Effector memory CD8-positive, alpha-beta T cell (primary cell): Measurements from ENCODE around the gene SASH1.
"Not testable (repeated sequence)": the region's sequence is repeated elsewhere in the genome, so short reads cannot be mapped to it uniquely, and the experiment has no call there.

ENCODE experiments used
- ATAC-seq: fragments of 150-1000 bp; cut with Tn5 transposase; replicated peaks from 2 replicates; pipeline ENCODE4 v1.10.0; 2021; ENCODE audit warnings: mild to moderate bottlenecking, moderate library complexity
- DNase-seq, 3 experiments: peaks; one replicate each; pipeline ENCODE4 v3.0.0; 2021
- H3K27ac Mint-ChIP-seq, 2 donors: one replicate each; pipeline ENCODE4 v1.8.0; 2022; ENCODE audit warnings: mild to moderate bottlenecking in 2 of 2, mixed read lengths in 2 of 2, moderate library complexity in 2 of 2
- H3K27me3 Mint-ChIP-seq, 2 donors: one replicate each; pipeline ENCODE4 v1.8.0; 2022; ENCODE audit warnings: mixed read lengths in 2 of 2
- H3K36me3 Mint-ChIP-seq: one replicate; pipeline ENCODE4 v1.8.0; 2022; ENCODE audit warnings: mild to moderate bottlenecking, moderate library complexity, mixed read lengths; ENCODE audit not compliant: insufficient read depth
- H3K4me1 Mint-ChIP-seq, 2 donors: one replicate each; pipeline ENCODE4 v1.8.0; 2022; ENCODE audit warnings: low read depth in 2 of 2, mixed read lengths in 2 of 2
- H3K4me3 Mint-ChIP-seq, 2 donors: one replicate each; pipeline ENCODE4 v1.8.0; 2022; ENCODE audit warnings: mild to moderate bottlenecking in 2 of 2, mixed read lengths in 2 of 2, moderate library complexity in 2 of 2
- H3K9me3 Mint-ChIP-seq, 2 donors: one replicate each; pipeline ENCODE4 v1.8.0; 2022; ENCODE audit warnings: mixed read lengths in 2 of 2

Gene SASH1

DNA sequence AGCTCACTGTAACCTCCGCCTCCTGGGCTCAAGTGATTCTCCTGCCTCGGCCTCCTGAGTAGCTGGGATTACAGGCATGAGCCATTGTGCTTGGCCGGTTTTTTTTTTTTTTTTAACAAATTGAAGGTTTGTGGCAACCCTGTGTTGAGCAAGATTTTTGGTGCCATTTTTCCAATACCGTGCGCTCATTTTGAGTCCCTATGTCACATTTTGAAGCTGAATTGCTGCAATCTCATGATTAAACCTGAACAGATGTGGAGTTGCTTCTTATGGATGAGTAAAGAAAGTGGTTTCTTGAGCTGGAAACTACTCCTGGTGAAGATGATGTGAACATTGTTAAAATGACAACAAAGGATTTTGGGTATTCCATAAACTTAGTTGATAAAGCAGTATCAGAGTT is 16.6 kb downstream of the SASH1 start:
- H3K9me3 Mint-ChIP-seq: peaks cover 0 to 1% of the 10 kb centered on the region in 2 donors

GRCh38 chr6:148364056-148364824 is 21.6 kb downstream of the SASH1 start:
- Mint-ChIP-seq H3K4me3 (no peak overlapping the region), H3K4me1 (peaks cover 0 to 2% of the 10 kb centered on the region in 2 donors), H3K27me3 (peaks cover 34 to 74% of the 10 kb centered on the region in 2 donors), H3K36me3 (peaks cover 2% of the 10 kb centered on the region), H3K9me3 (peaks cover 0 to 1% of the 10 kb centered on the region in 2 donors), H3K27ac (no peak overlapping the region)
- DNase-seq (no peak), ATAC-seq (no peak)

More for the DNA sequence above, 16.6 kb downstream of the SASH1 start:
- H3K27me3 Mint-ChIP-seq: peaks cover 20 to 35% of the 10 kb centered on the region in 2 donors
- no peak overlapping the region for H3K4me3 Mint-ChIP-seq
- H3K36me3 Mint-ChIP-seq: peaks cover 2% of the 10 kb centered on the region
- ATAC-seq: no peak
- no peak overlapping the region for H3K27ac Mint-ChIP-seq
- H3K4me1 Mint-ChIP-seq: no peaks in the 10 kb centered on the region
- no peak for DNase-seq

- Mint-ChIP-seq H3K27me3 (peaks cover 34 to 77% of the 10 kb centered on the region in 2 donors), H3K36me3 (peaks cover 2% of the 10 kb centered on the region)
Measured at GRCh38 chr6:148365041-148365440, 22.4 kb downstream of the SASH1 start.

DNA sequence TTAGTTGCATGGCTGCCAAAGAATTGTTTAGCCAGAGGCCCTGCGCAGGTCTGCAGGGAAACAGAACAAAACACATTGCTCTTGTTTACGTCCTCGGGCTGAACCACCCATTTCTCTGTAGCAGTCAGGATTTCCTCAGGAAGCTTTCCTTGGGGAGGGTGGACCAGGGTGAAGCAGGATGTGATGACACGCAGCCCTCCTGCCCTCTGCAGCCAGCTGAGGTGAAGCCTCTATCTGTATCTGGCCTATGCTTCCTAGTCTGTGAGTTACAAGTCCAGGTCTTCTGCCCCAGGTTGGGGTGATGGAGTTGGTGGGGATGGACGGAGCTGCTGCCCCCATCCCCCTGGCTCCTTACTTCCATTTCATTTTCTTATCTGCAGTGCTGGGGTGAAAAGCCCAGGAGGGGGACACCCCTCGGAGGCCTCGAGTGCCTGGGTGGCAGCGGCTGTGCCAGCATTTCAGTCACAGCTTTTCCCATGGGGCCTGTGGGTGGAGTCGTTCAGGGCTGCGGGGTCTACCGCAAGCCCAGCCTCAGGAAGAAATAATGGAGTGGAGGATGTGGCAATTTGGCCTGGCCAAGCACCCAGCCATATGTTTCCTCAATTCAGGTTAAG is 24.9 kb downstream of the SASH1 start:
- ATAC-seq: no peak
- no peak overlapping the region for H3K4me3 Mint-ChIP-seq
- no peak for DNase-seq
- peaks cover 0 to 2% of the 10 kb centered on the region in 2 donors for H3K4me1 Mint-ChIP-seq
- H3K27ac Mint-ChIP-seq: no peak overlapping the region
- H3K9me3 Mint-ChIP-seq: no peaks in the 10 kb centered on the region
- H3K36me3 Mint-ChIP-seq: no peaks in the 10 kb centered on the region
- peaks cover 31 to 57% of the 10 kb centered on the region in 2 donors for H3K27me3 Mint-ChIP-seq

More at GRCh38 chr6:148365041-148365440, 22.4 kb downstream of the SASH1 start:
- peaks cover 0 to 1% of the 10 kb centered on the region in 2 donors for H3K9me3 Mint-ChIP-seq
- DNase-seq: no peak
- no peak overlapping the region for H3K27ac Mint-ChIP-seq
- H3K4me3 Mint-ChIP-seq: no peak overlapping the region
- ATAC-seq: no peak
- peaks cover 0 to 2% of the 10 kb centered on the region in 2 donors for H3K4me1 Mint-ChIP-seq

DNA sequence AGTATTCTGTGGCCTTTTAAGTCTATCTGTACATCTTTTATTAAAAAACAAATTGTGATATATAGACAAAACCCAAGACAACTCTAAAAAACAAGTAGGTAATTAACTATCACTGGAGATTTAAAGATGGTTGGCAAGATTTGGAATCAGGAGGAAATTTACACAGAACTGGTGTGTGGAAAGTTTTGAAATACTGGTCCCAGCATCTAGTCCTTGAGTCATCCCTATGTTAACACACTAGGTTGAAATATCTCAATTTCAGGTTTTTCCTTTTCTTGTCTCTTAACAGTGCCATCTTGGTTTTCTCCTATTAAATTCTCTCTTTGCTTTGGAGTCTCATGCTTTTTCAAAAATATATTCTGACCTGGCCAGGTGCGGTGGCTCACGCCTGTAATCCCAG is 27.5 kb downstream of the SASH1 start:
- H3K27ac Mint-ChIP-seq: no peak overlapping the region
- no peak overlapping the region for H3K4me3 Mint-ChIP-seq
- no peak for ATAC-seq
- H3K9me3 Mint-ChIP-seq: no peaks in the 10 kb centered on the region
- DNase-seq: no peak
- peaks cover 29 to 34% of the 10 kb centered on the region in 2 donors for H3K27me3 Mint-ChIP-seq
- peaks cover 0 to 2% of the 10 kb centered on the region in 2 donors for H3K4me1 Mint-ChIP-seq
- H3K36me3 Mint-ChIP-seq: no peaks in the 10 kb centered on the region

- DNase-seq: no peak
- no peak overlapping the region for H3K27ac Mint-ChIP-seq
- no peak overlapping the region for H3K4me3 Mint-ChIP-seq
- H3K9me3 Mint-ChIP-seq: peaks cover 0 to 4% of the 10 kb centered on the region in 2 donors
- no peaks in the 10 kb centered on the region for H3K36me3 Mint-ChIP-seq
- ATAC-seq: no peak
- no peaks in the 10 kb centered on the region for H3K4me1 Mint-ChIP-seq
- peaks cover 3 to 9% of the 10 kb centered on the region in 2 donors for H3K27me3 Mint-ChIP-seq
Measured at GRCh38 chr6:148374040-148374774, 31.6 kb downstream of the SASH1 start.

DNA sequence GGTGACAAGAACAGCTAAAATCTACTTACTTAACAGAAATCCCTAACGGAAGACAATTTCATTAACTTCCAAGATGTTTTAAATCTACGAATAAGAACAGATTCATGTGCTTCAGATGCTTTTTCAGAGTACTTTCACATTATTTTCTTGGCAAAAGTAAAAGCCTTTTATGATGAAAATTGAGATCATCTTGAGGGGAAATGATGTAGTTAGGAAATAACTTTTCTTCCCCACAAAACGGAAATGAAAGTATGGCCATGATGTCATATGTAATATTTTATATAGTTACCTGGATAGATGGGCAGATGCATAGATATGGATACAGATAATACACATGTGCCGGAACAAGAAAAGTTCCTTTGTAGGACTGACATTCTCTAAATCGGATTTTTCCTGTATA is 32.8 kb downstream of the SASH1 start:
- ATAC-seq: no peak
- Mint-ChIP-seq H3K4me1 (no peaks in the 10 kb centered on the region), H3K4me3 (no peak overlapping the region), H3K27me3 (peaks cover 0 to 9% of the 10 kb centered on the region in 2 donors), H3K36me3 (no peaks in the 10 kb centered on the region), H3K27ac (peak overlapping the region in 1 of 2 donors; percentile 52), H3K9me3 (peaks cover 0 to 4% of the 10 kb centered on the region in 2 donors)
- DNase-seq: no peak

GRCh38 chr6:148379481-148379880 is 36.8 kb downstream of the SASH1 start:
- ATAC-seq (no peak), DNase-seq (no peak)
- peaks cover 0 to 4% of the 10 kb centered on the region in 2 donors for H3K9me3 Mint-ChIP-seq
- H3K4me1 Mint-ChIP-seq: no peaks in the 10 kb centered on the region
- peaks cover 5 to 19% of the 10 kb centered on the region in 2 donors for H3K27me3 Mint-ChIP-seq
- no peak overlapping the region for H3K4me3 Mint-ChIP-seq
- H3K27ac Mint-ChIP-seq: no peak overlapping the region
- H3K36me3 Mint-ChIP-seq: no peaks in the 10 kb centered on the region

- Mint-ChIP-seq H3K9me3 (peaks cover 0 to 4% of the 10 kb centered on the region in 2 donors), H3K4me1 (no peaks in the 10 kb centered on the region), H3K27me3 (peaks cover 10 to 22% of the 10 kb centered on the region in 2 donors), H3K36me3 (no peaks in the 10 kb centered on the region), H3K4me3 (no peak overlapping the region), H3K27ac (no peak overlapping the region)
- ATAC-seq (no peak), DNase-seq (no peak)
Measured at GRCh38 chr6:148379966-148380713, 37.5 kb downstream of the SASH1 start.

DNA sequence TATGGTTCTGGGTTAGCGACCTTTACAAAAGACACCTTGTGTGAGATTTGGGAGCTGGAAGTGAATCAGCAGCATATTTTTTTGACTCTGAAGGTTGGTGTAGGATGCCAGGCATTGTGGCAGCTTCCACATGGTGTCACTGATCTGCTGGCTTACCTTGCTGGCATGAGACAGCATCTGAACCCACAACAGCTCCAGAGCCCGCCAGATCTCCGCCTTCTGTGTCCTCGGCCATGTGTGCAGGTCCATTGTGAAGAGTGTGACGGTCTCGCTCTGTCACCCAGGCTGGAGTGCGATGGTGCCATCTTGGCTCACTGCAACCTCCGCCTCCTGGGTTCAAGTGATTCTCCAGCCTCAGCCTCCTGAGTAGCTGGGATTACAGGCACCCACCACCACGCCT is 39.4 kb downstream of the SASH1 start:
- H3K9me3 Mint-ChIP-seq, H3K4me3 Mint-ChIP-seq, ATAC-seq, H3K27ac Mint-ChIP-seq, H3K36me3 Mint-ChIP-seq, DNase-seq, H3K4me1 Mint-ChIP-seq: not testable (repeated sequence)
- H3K27me3 Mint-ChIP-seq: peaks cover 11 to 32% of the 10 kb centered on the region in 2 donors

- DNase-seq (no peak), ATAC-seq (no peak)
- H3K27ac Mint-ChIP-seq: no peak overlapping the region
- H3K4me1 Mint-ChIP-seq: no peaks in the 10 kb centered on the region
- H3K4me3 Mint-ChIP-seq: no peak overlapping the region
- peaks cover 0 to 3% of the 10 kb centered on the region in 2 donors for H3K9me3 Mint-ChIP-seq
- H3K27me3 Mint-ChIP-seq: peaks cover 11 to 32% of the 10 kb centered on the region in 2 donors
- no peaks in the 10 kb centered on the region for H3K36me3 Mint-ChIP-seq
Measured at GRCh38 chr6:148382861-148383260, 40.2 kb downstream of the SASH1 start.

DNA sequence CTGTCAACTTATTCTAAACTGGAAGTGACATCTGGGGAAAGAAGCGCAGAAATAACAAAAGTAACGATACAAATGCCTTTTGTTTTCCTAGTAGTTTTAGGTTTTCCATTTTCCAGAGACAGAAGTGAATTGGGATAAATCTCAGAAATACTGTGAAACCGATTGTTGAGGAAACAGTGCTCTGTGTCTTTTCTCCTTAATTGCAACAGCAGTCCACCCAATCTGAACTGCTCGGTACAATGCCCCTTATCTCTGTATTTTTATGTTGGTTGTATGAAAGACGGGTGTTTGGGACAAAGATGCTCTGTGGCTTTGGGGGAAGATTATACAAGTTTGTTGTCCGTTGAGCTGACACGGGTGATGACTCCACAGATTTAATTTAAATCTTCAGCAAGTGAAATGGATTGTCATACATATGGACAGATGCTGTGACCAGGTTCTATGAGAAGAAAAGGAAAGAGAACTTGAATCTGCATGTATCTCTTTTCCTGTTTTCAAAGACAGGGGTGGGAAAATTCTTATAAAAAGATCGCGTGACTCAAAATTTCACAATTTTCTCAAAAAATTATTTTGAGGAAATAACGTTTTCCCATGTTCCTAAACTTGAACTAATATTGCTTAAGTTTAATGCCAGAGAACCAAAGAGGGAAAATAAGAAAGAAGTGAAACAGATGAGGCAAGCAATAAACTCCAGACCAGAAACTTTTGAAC is 41.2 kb downstream of the SASH1 start:
- DNase-seq (no peak), ATAC-seq (no peak)
- H3K36me3 Mint-ChIP-seq: no peaks in the 10 kb centered on the region
- H3K27ac Mint-ChIP-seq: no peak overlapping the region
- peaks cover 11 to 41% of the 10 kb centered on the region in 2 donors for H3K27me3 Mint-ChIP-seq
- H3K4me3 Mint-ChIP-seq: no peak overlapping the region
- H3K9me3 Mint-ChIP-seq: peaks cover 0 to 3% of the 10 kb centered on the region in 2 donors
- H3K4me1 Mint-ChIP-seq: no peaks in the 10 kb centered on the region
